Measurements from ENCODE around the gene CEP78. TPM values are rescaled to one million over a fixed set of nuclear protein-coding genes. Genes with fewer than 3 reads are reported as not detected.

Gene CEP78
- total and polyA plus RNA-seq, 10 donors: 7.1 to 20.1 (median 16.2) TPM

DNA sequence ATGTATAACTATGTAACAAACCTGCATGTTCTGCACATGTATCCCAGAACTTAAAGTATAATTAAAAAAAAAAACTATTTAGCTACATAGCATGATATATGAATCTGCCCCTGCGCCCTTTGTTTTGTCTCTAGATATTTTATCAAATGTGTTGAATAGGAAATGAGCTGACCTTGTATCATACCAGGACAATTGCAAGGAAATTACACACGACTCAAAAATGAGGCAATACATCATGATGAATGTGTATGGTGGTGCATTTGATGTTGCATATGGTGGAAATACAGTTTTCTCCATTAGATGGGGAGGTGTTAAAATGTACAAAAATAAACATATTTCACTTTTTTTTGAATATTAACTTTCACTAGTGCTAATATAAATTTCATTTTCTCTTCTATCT lies 28.6 kb upstream of the CEP78 start:
- Histone ChIP-seq H3K4me1 (peaks cover 0 to 23% (median 10%) of the 10 kb centered on the region in 6 donors), H3K27ac (no peak overlapping the region), H3K27me3 (replicated peaks in 1 of 7) (no peaks in the 10 kb centered on the region), H3K9me3 (peaks cover 0 to 37% (median 14%) of the 10 kb centered on the region in 8 donors), H3K36me3 (no peaks in the 10 kb centered on the region), H3K4me3 (no peak overlapping the region)
- DNase-seq: no peak
- intact Hi-C loops (cut with DNase I; ENCODE audit: low total_unique reads): no loop called here
- TF ChIP-seq POLR2AphosphoS5 (IDR thresholded peaks at IDR 0.05) (no peak), CTCF (IDR thresholded peaks at IDR 0.05 in 8 of 11, conservative IDR thresholded peaks at IDR 0.05 in 3 of 11) (no peak), POLR2A (IDR thresholded peaks at IDR 0.05) (no peak)
- 57 to 69% (median 57%) methylated on average over 2 of the region's 2 CpGs for WGBS, 5 donors

DNA sequence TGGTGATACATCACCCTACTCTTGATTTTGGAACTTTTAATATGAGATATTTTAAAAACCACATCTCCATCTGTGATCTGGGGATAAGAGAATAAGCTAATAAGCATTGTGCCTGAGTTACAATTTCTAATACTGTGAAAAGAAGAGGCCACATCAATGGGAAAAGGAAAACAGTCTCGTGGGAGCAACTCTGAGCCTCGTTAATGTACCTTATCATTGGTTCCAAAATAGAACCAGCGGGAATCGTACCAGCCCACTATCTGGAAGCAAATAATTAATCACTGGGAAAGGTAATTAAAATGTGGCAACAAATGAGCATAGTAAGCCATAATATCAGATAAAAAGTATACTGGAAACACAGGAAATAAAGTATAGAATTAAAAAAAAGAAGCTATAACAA lies 28.0 kb upstream of the CEP78 start:
- intact Hi-C loops (cut with DNase I; ENCODE audit: low total_unique reads): no loop called here
- no peak for DNase-seq
- 64 to 76% (median 73%) methylated on average over 4 of the region's 4 CpGs for WGBS, 5 donors

DNA sequence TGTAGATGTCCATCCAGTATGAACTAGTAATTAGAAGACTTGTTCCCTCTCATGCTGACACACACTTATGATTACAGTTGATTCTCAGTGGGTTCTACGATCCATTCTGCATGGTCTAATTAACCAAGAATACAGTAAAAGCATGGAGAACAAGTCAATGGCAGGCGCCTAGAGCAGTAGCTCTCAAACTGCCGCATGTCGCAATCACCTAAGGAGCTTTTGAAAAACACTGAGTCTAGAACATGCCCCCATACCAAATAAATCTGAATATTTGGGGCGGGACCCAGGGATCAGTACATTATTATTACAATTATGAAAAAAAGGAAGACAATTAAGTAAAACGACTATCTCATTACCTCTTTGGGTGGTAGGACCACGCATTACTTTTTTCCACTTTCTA lies 26.7 kb upstream of the CEP78 start:
- TF ChIP-seq CTCF (IDR thresholded peaks at IDR 0.05 in 8 of 11, conservative IDR thresholded peaks at IDR 0.05 in 3 of 11) (no peak), POLR2AphosphoS5 (IDR thresholded peaks at IDR 0.05) (no peak), POLR2A (IDR thresholded peaks at IDR 0.05) (no peak)
- Histone ChIP-seq H3K9me3 (peaks cover 0 to 20% (median 10%) of the 10 kb centered on the region in 8 donors), H3K4me3 (no peak overlapping the region), H3K36me3 (no peaks in the 10 kb centered on the region), H3K4me1 (peaks cover 0 to 39% (median 10%) of the 10 kb centered on the region in 6 donors), H3K27me3 (replicated peaks in 1 of 7) (no peaks in the 10 kb centered on the region), H3K27ac (no peak overlapping the region)
- DNase-seq: no peak
- 84 to 96% (median 93%) methylated on average over 7 of the region's 7 CpGs for WGBS, 5 donors
- intact Hi-C loops (cut with DNase I; ENCODE audit: low total_unique reads): no loop called here

More for the DNA sequence above, 28.0 kb upstream of the CEP78 start:
- TF ChIP-seq POLR2A (IDR thresholded peaks at IDR 0.05) (no peak), CTCF (IDR thresholded peaks at IDR 0.05 in 8 of 11, conservative IDR thresholded peaks at IDR 0.05 in 3 of 11) (no peak), POLR2AphosphoS5 (IDR thresholded peaks at IDR 0.05) (no peak)
- peaks cover 0 to 29% (median 10%) of the 10 kb centered on the region in 6 donors for H3K4me1 ChIP-seq
- no peak overlapping the region for H3K4me3 ChIP-seq
- H3K9me3 ChIP-seq: peaks cover 0 to 32% (median 12%) of the 10 kb centered on the region in 8 donors
- no peaks in the 10 kb centered on the region for H3K36me3 ChIP-seq
- no peak overlapping the region for H3K27ac ChIP-seq
- H3K27me3 ChIP-seq (replicated peaks in 1 of 7): no peaks in the 10 kb centered on the region

GRCh38 chr9:78210841-78211301 lies 25.0 kb upstream of the CEP78 start:
- 51 to 69% (median 62%) methylated on average over 4 of the region's 4 CpGs for WGBS, 5 donors
- Histone ChIP-seq H3K36me3 (no peaks in the 10 kb centered on the region), H3K4me1 (peaks cover 0 to 39% (median 10%) of the 10 kb centered on the region in 6 donors), H3K9me3 (peaks cover 0 to 5% (median 1%) of the 10 kb centered on the region in 8 donors), H3K4me3 (no peak overlapping the region), H3K27ac (peak overlapping the region in 4 of 8 donors; percentile 3 to 46 (median 18)), H3K27me3 (replicated peaks in 1 of 7) (no peaks in the 10 kb centered on the region)
- TF ChIP-seq POLR2A (IDR thresholded peaks at IDR 0.05) (no peak), CTCF (IDR thresholded peaks at IDR 0.05 in 8 of 11, conservative IDR thresholded peaks at IDR 0.05 in 3 of 11) (no peak), POLR2AphosphoS5 (IDR thresholded peaks at IDR 0.05) (no peak)
- no peak for DNase-seq
- intact Hi-C loops (cut with DNase I; ENCODE audit: low total_unique reads): no loop called here
